Upper lobe of left lung (tissue), 6 donors: ENCODE measurements around the gene SH2D4B. TPM values are rescaled to one million over a fixed set of nuclear protein-coding genes. Genes with fewer than 3 reads are reported as not detected.

Experiments
- ATAC-seq, 2 donors: fragments of 200-7000 bp; cut with Tn5 transposase; one replicate each; pipeline ENCODE4 v1.9.1; 2022; ENCODE audit warnings: mild to moderate bottlenecking in 2 of 2, moderate library complexity in 2 of 2; ENCODE audit not compliant: low FRiP score in 2 of 2
- DNase-seq, 2 donors: peaks; one replicate each; pipeline ENCODE4 v3.0.0-alpha.2; 2019 to 2020
- H3K27ac ChIP-seq, 4 donors: fragments of 200-600 bp; sonication (generic); one replicate each; pipeline ENCODE4 v1.5.1; 2016 to 2019
- H3K27me3 ChIP-seq, 4 donors: fragments of 200-600 bp; sonication (generic); one replicate each; pipeline ENCODE4 v1.5.1; 2017 to 2019
- H3K36me3 ChIP-seq, 4 donors: fragments of 200-600 bp; sonication (generic); one replicate each; pipeline ENCODE4 v1.5.1; 2016 to 2019
- H3K4me1 ChIP-seq, 4 donors: fragments of 200-600 bp; sonication (generic); one replicate each; pipeline ENCODE4 v1.5.1; 2018 to 2019
- H3K4me3 ChIP-seq, 4 donors: fragments of 200-600 bp; sonication (generic); one replicate each; pipeline ENCODE4 v1.5.1; 2017 to 2019; ENCODE audit warnings: mild to moderate bottlenecking in 2 of 4, moderate library complexity in 1 of 4
- H3K9me3 ChIP-seq, 4 donors: fragments of 200-600 bp; sonication (generic); one replicate each; pipeline ENCODE4 v1.5.1; 2018 to 2019
- EP300 ChIP-seq, 4 donors: sonication (generic); formaldehyde crosslinking; IDR thresholded peaks; one replicate each; pipeline ENCODE4 v1.5.1; 2017; ENCODE audit warnings: antibody characterized with exemption in 4 of 4, control low read depth in 2 of 4
- POLR2A ChIP-seq, 4 donors: fragments of 450-650 bp; IDR thresholded peaks; one replicate each; pipeline ENCODE4 v1.5.1; 2016 to 2017; ENCODE audit warnings: antibody characterized with exemption in 4 of 4, mild to moderate bottlenecking in 2 of 4
- POLR2AphosphoS5 ChIP-seq, 2 donors: sonication (generic); formaldehyde crosslinking; IDR thresholded peaks; one replicate each; pipeline ENCODE4 v1.5.1; 2017; ENCODE audit warnings: antibody characterized with exemption in 2 of 2
- WGBS, 2 donors: methylation state at CpG; one replicate each; pipeline ENCODE4 v1.1.5; 2017 to 2018; 5-methylcytosine and 5-hydroxymethylcytosine counted together
- total RNA-seq, 6 donors: library from RNA; depleted of rRNA in 4 of 6; stranded (reverse); fragments of >200 nt in 4 of 6; gene quantifications; one replicate each; pipeline versions ENCODE4 v1.1.0 to v1.2.1, GENCODE V29; 2016 to 2021
- TF ChIP-seq, protein P1 (sequence below), 6 experiments: fragments of 450-650 bp in 4 of 6; fragments of 200-600 bp in 2 of 6; sonication (generic) in 2 of 6; IDR thresholded peaks; one replicate each; pipeline ENCODE4 v1.5.1; 2016 to 2019; ENCODE audit warnings: antibody characterized with exemption in 6 of 6
- donor health status: DM: no; HTN: no; CAD: no; lungs with moderate emphysema.
- donor health status: DM: no; HTN: yes; CAD: no; lungs with severe emphysema.

Gene SH2D4B
- total RNA-seq, 6 donors from 2014 or later: 0.15 to 1.0 (median 0.55) TPM; not detected in 1

DNA sequence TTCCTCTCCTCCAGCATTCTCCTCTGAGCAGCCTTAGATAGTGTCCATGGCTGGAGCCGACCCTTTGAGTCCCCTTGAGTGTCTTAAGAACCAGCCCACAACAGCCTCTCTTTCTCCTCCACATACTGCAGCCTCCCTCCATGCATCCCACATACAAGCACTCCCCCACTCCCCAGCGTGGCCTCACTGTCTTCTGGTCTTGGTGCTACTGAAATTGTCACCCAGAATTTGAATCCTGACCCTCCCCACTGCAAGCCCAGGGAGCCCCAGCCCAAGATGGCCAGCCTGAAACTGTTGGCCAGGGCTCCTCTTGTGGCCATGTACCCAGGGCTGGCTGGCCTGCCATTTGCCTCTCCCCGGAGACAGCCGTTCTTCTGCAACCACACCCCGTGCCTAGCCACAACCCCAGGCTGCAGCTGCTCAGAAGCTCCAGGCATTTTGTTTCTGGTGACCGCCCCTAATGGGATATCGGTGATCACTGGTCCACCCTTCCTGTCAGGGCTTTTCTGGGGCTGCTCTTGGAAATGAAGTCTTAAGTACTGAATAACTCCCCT is 18.8 kb upstream of the SH2D4B start:
- H3K27me3 ChIP-seq: no peaks in the 10 kb centered on the region
- TF ChIP-seq, protein P1, sequence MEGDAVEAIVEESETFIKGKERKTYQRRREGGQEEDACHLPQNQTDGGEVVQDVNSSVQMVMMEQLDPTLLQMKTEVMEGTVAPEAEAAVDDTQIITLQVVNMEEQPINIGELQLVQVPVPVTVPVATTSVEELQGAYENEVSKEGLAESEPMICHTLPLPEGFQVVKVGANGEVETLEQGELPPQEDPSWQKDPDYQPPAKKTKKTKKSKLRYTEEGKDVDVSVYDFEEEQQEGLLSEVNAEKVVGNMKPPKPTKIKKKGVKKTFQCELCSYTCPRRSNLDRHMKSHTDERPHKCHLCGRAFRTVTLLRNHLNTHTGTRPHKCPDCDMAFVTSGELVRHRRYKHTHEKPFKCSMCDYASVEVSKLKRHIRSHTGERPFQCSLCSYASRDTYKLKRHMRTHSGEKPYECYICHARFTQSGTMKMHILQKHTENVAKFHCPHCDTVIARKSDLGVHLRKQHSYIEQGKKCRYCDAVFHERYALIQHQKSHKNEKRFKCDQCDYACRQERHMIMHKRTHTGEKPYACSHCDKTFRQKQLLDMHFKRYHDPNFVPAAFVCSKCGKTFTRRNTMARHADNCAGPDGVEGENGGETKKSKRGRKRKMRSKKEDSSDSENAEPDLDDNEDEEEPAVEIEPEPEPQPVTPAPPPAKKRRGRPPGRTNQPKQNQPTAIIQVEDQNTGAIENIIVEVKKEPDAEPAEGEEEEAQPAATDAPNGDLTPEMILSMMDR (IDR thresholded peaks at IDR 0.05): no peak
- TF ChIP-seq POLR2AphosphoS5 (IDR thresholded peaks at IDR 0.05): peak in 1 of 2 donors; percentile 22
- H3K36me3 ChIP-seq: peaks cover 37 to 85% (median 70%) of the 10 kb centered on the region in 4 donors
- peak overlapping the region in 3 of 4 donors; percentile 13 to 37 (median 22) for H3K27ac ChIP-seq
- no peaks in the 10 kb centered on the region for H3K9me3 ChIP-seq
- peaks cover 10 to 21% (median 17%) of the 10 kb centered on the region in 4 donors for H3K4me1 ChIP-seq
- 58 to 77% methylated on average over 4 to 7 of the region's 7 CpGs for WGBS, 2 donors
- H3K4me3 ChIP-seq: no peak overlapping the region
- peak in 1 of 2 donors; percentile 26 for DNase-seq
- peak in 1 of 2 donors; percentile 7 for ATAC-seq

DNA sequence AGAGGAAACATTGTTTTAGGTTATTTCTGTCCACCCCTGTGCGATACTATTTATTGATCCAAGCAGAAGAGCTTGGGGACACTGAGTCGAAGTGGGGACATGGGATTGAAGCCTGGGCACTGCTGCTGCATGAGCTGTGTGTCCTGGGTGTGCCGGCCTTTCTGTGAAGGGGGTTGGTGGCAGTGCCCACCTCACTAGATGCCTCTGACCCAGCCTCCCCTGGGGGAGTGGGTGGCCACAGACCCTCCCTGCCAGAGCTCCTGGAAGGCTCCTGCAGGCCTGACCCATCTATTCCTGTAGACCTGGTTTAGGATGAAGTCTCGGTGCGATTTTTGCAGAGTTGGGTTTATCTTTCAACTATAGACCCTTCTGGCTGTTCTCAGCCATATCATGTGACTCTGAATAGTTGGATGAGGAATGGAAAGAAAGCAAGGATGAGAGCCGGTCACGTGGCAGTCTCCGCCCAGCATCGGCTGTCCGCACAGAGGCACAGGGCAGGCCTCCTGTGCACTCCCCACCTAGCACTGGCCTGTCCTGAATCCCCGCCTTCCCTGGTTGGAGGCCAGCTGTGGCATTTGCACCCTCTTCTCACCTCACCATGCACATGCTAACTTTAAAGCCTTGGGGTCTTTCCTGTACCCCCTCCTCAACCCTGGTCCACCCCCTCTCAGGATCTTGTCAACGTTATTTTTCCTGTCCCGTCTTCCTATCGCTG is 17.6 kb upstream of the SH2D4B start:
- Histone ChIP-seq H3K27ac (peak overlapping the region in 1 of 4 donors; percentile 14), H3K4me3 (no peak overlapping the region), H3K4me1 (peaks cover 10 to 26% (median 24%) of the 10 kb centered on the region in 4 donors), H3K9me3 (no peaks in the 10 kb centered on the region), H3K27me3 (no peaks in the 10 kb centered on the region), H3K36me3 (peaks cover 25 to 73% (median 58%) of the 10 kb centered on the region in 4 donors)
- WGBS, 2 donors: 82 to 88% methylated on average over 13 to 14 of the region's 14 CpGs
- TF ChIP-seq, protein P1 (IDR thresholded peaks at IDR 0.05): no peak
- no peak for TF ChIP-seq POLR2A (IDR thresholded peaks at IDR 0.05)
- TF ChIP-seq POLR2AphosphoS5 (IDR thresholded peaks at IDR 0.05): no peak
- ATAC-seq (no peak), DNase-seq (peak in 1 of 2 donors; percentile 17)

DNA sequence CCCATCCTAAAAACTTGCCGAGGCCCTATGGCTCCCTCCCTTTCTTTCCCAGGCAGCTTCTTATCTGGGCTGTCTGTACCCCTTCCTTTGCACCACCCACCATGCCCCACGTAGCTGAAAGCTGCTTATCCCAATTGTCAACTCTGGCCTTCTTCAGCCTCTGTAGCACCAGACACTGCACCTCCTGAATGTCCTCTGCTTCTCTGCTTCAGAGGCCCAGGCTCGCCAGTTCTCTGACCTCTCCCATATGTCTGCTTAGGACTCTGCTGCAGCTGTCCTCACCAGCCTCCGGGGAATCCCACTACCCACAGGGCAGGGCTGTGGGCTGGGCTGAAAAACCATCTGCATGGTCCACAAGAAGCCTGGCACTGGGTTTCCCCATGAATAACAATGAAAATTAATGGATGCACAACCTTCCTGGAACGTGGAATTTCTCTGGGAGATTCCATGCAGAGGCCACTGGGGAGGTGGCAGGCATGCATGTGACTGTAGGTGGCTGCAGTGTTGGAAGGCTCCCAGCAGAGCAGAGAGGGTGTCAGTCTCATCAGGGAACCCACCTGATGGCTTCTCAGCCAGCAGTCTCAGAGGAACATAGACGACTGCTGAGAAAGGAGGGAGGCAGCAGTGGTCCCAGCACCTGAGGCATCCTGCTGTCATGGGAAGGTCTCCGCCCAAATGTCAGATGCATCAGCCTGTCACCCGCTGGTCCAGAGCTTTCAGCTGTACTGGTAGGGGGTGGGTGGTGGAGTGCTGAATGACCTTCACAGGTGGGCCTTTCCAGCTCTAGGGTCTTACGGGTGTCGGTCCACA is 16.8 kb upstream of the SH2D4B start:
- H3K27me3 ChIP-seq: no peaks in the 10 kb centered on the region

DNA sequence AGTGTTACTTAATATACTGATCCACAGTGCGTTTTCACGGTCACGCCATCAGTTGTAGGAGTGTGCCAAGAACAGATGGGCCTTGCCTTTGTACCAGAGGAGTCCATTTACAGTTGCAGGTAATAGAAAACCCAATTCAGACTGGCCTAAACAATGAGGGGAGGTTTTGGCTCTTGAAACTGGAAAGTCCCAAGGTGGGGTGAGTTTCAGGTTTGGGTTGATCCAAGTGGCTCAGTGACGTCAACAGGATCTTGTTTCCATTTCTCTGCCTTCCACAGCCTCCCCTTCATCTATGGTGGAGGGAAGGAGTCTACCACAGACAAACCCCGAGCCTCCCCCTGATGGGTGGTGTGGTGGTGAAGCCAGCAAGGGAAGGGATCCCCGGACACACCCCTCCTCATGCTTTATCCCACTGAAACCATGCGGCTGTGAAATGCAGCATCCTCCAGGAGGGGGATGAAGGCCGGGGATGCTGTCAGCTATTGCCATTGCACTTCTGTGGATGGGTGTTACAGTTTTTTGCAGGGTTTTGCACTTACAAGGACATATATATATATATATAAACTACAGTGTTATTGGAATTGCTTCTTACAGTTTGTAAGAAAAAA is 14.8 kb upstream of the SH2D4B start:
- ATAC-seq: no peak
- peak in 1 of 2 donors; percentile 20 for DNase-seq
- Histone ChIP-seq H3K4me3 (no peak overlapping the region), H3K9me3 (no peaks in the 10 kb centered on the region), H3K27me3 (no peaks in the 10 kb centered on the region), H3K4me1 (peaks cover 27 to 42% (median 36%) of the 10 kb centered on the region in 4 donors), H3K27ac (no peak overlapping the region), H3K36me3 (peaks cover 12 to 45% (median 33%) of the 10 kb centered on the region in 4 donors)
- peak in 1 of 2 donors; percentile 12 for TF ChIP-seq POLR2AphosphoS5 (IDR thresholded peaks at IDR 0.05)
- TF ChIP-seq, protein P1 (IDR thresholded peaks at IDR 0.05): no peak
- WGBS, 2 donors: 69 to 87% methylated on average over 8 of the region's 8 CpGs

More for the DNA sequence above, 16.8 kb upstream of the SH2D4B start:
- Histone ChIP-seq H3K4me1 (peaks cover 15 to 31% (median 29%) of the 10 kb centered on the region in 4 donors), H3K27ac (peak overlapping the region in 1 of 4 donors; percentile 2), H3K4me3 (no peak overlapping the region), H3K9me3 (no peaks in the 10 kb centered on the region), H3K36me3 (peaks cover 18 to 65% (median 50%) of the 10 kb centered on the region in 4 donors)
- ATAC-seq (no peak), DNase-seq (peak in 1 of 2 donors; percentile 19)
- TF ChIP-seq POLR2AphosphoS5 (IDR thresholded peaks at IDR 0.05) (no peak), EP300 (IDR thresholded peaks at IDR 0.05) (no peak), POLR2A (IDR thresholded peaks at IDR 0.05) (no peak)
- TF ChIP-seq, protein P1 (IDR thresholded peaks at IDR 0.05): no peak
- 86 to 88% methylated on average over 8 to 10 of the region's 10 CpGs for WGBS, 2 donors
